ENCODE measurements around the gene FAM13A. TPM values are rescaled to one million over a fixed set of nuclear protein-coding genes. Genes with fewer than 3 reads are reported as not detected.
"Not testable (repeated sequence)": the region's sequence is repeated elsewhere in the genome, so short reads cannot be mapped to it uniquely, and the experiment has no call there.

Gene FAM13A
- total and polyA plus RNA-seq, 4 donors = 31.0 to 41.4 (median 35.8) TPM

- no peak for DNase-seq (ENCODE audit: low read depth in 4 of 6, low spot score in 6 of 6)
- no CpG with 5 or more reads among the region's 1 CpG for WGBS (ENCODE audit: insufficient coverage)
- H3K9me3 ChIP-seq (ENCODE audit: control insufficient read depth, insufficient read depth, low read length) = no peaks in the 10 kb centered on the region
- no peak overlapping the region for H3K4me3 ChIP-seq (ENCODE audit: low read depth, low read length)
- H3K36me3 ChIP-seq (ENCODE audit: control insufficient read depth, insufficient read depth, low read length) = peaks cover 3% of the 10 kb centered on the region
- H3K27me3 ChIP-seq (ENCODE audit: control insufficient read depth, insufficient read depth, low read length) = no peaks in the 10 kb centered on the region
- H3K27ac ChIP-seq (ENCODE audit: low read depth, low read length) = no peak overlapping the region
- no peaks in the 10 kb centered on the region for H3K4me1 ChIP-seq (ENCODE audit: control insufficient read depth, insufficient read depth, low read length)
These were observed 33.8 kb downstream of the FAM13A start for GRCh38 chr4:89023140-89023539.

GRCh38 chr4:89022426-89023128, 34.4 kb downstream of the FAM13A start:
- H3K4me1 ChIP-seq (ENCODE audit: control insufficient read depth, insufficient read depth, low read length) = no peaks in the 10 kb centered on the region
- no CpG with 5 or more reads among the region's 7 CpGs for WGBS (ENCODE audit: insufficient coverage)
- peaks cover 3% of the 10 kb centered on the region for H3K36me3 ChIP-seq (ENCODE audit: control insufficient read depth, insufficient read depth, low read length)

GRCh38 chr4:89021684-89022083, 35.3 kb downstream of the FAM13A start:
- DNase-seq (ENCODE audit: low read depth in 4 of 6, low spot score in 6 of 6) = no peak
- no peaks in the 10 kb centered on the region for H3K9me3 ChIP-seq (ENCODE audit: control insufficient read depth, insufficient read depth, low read length)
- 69% methylated on average over 2 of the region's 2 CpGs for WGBS (ENCODE audit: insufficient coverage)

More at GRCh38 chr4:89022426-89023128, 34.4 kb downstream of the FAM13A start:
- Histone ChIP-seq H3K27me3 (ENCODE audit: control insufficient read depth, insufficient read depth, low read length) (no peaks in the 10 kb centered on the region), H3K9me3 (ENCODE audit: control insufficient read depth, insufficient read depth, low read length) (no peaks in the 10 kb centered on the region), H3K4me3 (ENCODE audit: low read depth, low read length) (no peak overlapping the region), H3K27ac (ENCODE audit: low read depth, low read length) (no peak overlapping the region)
- no peak for DNase-seq (ENCODE audit: low read depth in 4 of 6, low spot score in 6 of 6)

DNA sequence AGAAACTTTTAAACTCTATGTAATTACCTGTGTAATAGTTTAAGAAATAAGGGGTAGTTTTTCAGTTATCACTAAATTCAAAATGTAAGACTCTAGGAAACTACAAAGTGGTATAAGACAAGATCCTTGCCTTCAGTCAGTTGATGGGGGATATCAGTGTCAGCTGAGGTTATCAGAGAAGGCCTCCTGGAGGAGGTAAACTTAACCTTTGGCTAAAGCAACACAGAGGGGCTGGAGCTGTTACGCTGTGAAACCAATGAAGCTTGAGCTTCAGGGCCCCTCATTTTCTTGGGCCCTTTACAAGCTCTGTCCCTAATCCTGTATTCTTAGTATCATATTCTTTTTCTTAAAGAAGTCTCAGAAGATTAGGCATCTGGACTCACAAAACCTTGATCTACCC, 35.9 kb downstream of the FAM13A start:
- peaks cover 3% of the 10 kb centered on the region for H3K36me3 ChIP-seq (ENCODE audit: control insufficient read depth, insufficient read depth, low read length)

More at GRCh38 chr4:89021684-89022083, 35.3 kb downstream of the FAM13A start:
- H3K27ac ChIP-seq (ENCODE audit: low read depth, low read length) = no peak overlapping the region
- no peaks in the 10 kb centered on the region for H3K4me1 ChIP-seq (ENCODE audit: control insufficient read depth, insufficient read depth, low read length)
- peaks cover 3% of the 10 kb centered on the region for H3K36me3 ChIP-seq (ENCODE audit: control insufficient read depth, insufficient read depth, low read length)
- no peak overlapping the region for H3K4me3 ChIP-seq (ENCODE audit: low read depth, low read length)
- no peaks in the 10 kb centered on the region for H3K27me3 ChIP-seq (ENCODE audit: control insufficient read depth, insufficient read depth, low read length)

DNA sequence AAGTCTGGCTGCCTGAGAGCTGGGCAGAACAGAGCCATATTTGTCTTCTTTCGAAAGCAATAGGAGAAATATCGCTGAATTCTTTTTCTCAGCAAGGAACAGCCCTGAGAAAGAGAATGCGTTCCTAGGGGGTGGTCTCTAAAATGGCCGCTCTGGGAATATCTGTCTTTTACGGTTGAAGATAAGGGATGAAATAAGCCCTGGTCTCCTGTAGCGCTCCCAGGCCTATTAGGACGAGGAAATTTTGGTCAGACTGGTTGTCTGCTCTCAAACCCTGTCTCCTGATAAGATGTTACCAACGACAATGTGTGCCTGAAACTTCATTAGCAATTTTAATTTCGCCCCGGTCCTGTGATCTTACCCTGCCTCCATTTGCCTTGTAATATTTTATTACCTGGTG, 42.1 kb downstream of the FAM13A start:
- not testable (repeated sequence) for H3K36me3 ChIP-seq (ENCODE audit: control insufficient read depth, insufficient read depth, low read length); H3K9me3 ChIP-seq (ENCODE audit: control insufficient read depth, insufficient read depth, low read length); H3K4me1 ChIP-seq (ENCODE audit: control insufficient read depth, insufficient read depth, low read length); H3K4me3 ChIP-seq (ENCODE audit: low read depth, low read length); H3K27me3 ChIP-seq (ENCODE audit: control insufficient read depth, insufficient read depth, low read length); H3K27ac ChIP-seq (ENCODE audit: low read depth, low read length); DNase-seq (ENCODE audit: low read depth in 4 of 6, low spot score in 6 of 6)
- WGBS (ENCODE audit: insufficient coverage) = 86% methylated on average over 8 of the region's 10 CpGs

More for the DNA sequence above, 35.9 kb downstream of the FAM13A start:
- DNase-seq (ENCODE audit: low read depth in 4 of 6, low spot score in 6 of 6) = no peak
- no peak overlapping the region for H3K27ac ChIP-seq (ENCODE audit: low read depth, low read length)
- no peaks in the 10 kb centered on the region for H3K4me1 ChIP-seq (ENCODE audit: control insufficient read depth, insufficient read depth, low read length)
- WGBS (ENCODE audit: insufficient coverage) = 100% methylated on average over 1 of the region's 1 CpG
- H3K27me3 ChIP-seq (ENCODE audit: control insufficient read depth, insufficient read depth, low read length) = no peaks in the 10 kb centered on the region
- H3K9me3 ChIP-seq (ENCODE audit: control insufficient read depth, insufficient read depth, low read length) = no peaks in the 10 kb centered on the region
- no peak overlapping the region for H3K4me3 ChIP-seq (ENCODE audit: low read depth, low read length)

DNA sequence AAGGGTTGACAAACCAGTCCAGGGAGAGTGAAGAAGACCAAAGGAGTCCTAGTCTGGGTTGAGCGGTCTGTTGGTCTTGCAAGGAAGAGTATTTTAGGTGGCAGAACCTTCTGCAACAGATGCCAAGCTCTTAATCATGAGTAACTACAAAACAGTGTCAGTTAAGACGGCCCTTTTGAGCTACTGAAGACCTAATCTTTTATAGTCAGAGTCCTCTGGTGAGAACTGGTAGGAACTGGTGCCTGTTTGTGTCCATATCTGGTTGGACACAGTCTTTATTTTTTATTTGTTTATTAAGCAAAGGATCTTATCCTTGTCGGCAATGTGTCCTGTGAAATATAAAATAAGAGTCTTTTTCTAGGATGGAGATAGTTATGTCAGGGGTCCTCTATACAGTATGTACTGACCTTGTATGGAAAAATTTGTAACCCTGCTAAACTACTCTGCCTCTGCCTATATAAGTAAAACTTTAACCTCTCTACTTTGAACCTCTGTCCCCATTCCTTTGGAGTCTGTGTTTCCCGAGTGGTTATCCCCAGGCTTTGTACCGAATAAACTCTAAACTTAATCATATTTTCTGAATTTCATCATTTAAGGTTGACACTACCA, 47.1 kb downstream of the FAM13A start:
- no peaks in the 10 kb centered on the region for H3K27me3 ChIP-seq (ENCODE audit: control insufficient read depth, insufficient read depth, low read length)
- no peak overlapping the region for H3K4me3 ChIP-seq (ENCODE audit: low read depth, low read length)
- WGBS (ENCODE audit: insufficient coverage) = 100% methylated on average over 1 of the region's 5 CpGs
- H3K36me3 ChIP-seq (ENCODE audit: control insufficient read depth, insufficient read depth, low read length) = no peaks in the 10 kb centered on the region
- H3K27ac ChIP-seq (ENCODE audit: low read depth, low read length) = no peak overlapping the region
- no peak for DNase-seq (ENCODE audit: low read depth in 4 of 6, low spot score in 6 of 6)
- H3K4me1 ChIP-seq (ENCODE audit: control insufficient read depth, insufficient read depth, low read length) = no peaks in the 10 kb centered on the region
- no peaks in the 10 kb centered on the region for H3K9me3 ChIP-seq (ENCODE audit: control insufficient read depth, insufficient read depth, low read length)

DNA sequence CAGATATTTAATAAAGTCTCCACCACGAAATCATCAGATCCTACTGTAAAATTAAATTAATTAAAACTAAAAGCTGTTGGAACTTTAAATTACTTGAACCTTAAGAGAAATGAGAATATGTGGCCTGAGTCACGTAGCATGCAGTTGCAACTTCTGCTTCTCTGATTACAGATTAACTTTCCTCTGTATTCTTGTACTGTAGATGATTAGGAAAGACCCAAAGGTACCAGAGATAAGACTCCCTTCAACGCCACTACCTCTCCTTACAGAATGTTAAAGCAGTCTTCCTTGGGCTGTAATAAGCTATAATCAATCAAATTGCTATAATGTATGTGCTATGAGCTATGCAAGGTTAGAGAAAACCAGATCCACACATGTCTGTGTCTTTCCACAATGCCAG, 47.9 kb downstream of the FAM13A start:
- no peak for DNase-seq (ENCODE audit: low read depth in 4 of 6, low spot score in 6 of 6)
- no peak overlapping the region for H3K4me3 ChIP-seq (ENCODE audit: low read depth, low read length)
- no CpG with 5 or more reads among the region's 3 CpGs for WGBS (ENCODE audit: insufficient coverage)

DNA sequence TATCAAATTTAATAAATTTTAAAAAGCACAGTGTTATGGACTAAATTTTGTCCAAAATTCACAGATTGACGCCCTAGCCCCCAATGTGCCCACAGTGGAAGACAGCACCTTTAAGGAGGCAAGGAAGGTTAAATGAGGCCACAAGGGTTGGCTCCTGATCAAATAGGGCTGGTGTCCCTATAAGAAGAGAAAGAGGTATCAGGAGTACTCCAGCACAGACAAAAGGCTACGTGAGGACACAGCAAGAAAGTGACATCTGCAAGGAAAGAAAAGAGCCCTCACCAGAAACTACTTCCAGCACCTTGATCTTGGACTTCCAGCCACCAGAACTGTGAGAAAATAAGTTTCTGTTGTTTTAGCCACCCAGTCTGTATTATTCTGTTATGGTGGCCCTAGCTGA, 48.8 kb downstream of the FAM13A start:
- no peak overlapping the region for H3K27ac ChIP-seq (ENCODE audit: low read depth, low read length)
- H3K9me3 ChIP-seq (ENCODE audit: control insufficient read depth, insufficient read depth, low read length) = no peaks in the 10 kb centered on the region
- no peaks in the 10 kb centered on the region for H3K36me3 ChIP-seq (ENCODE audit: control insufficient read depth, insufficient read depth, low read length)
- H3K4me3 ChIP-seq (ENCODE audit: low read depth, low read length) = no peak overlapping the region
- DNase-seq (ENCODE audit: low read depth in 4 of 6, low spot score in 6 of 6) = no peak
- H3K27me3 ChIP-seq (ENCODE audit: control insufficient read depth, insufficient read depth, low read length) = no peaks in the 10 kb centered on the region
- H3K4me1 ChIP-seq (ENCODE audit: control insufficient read depth, insufficient read depth, low read length) = no peaks in the 10 kb centered on the region
- WGBS (ENCODE audit: insufficient coverage) = 100% methylated on average over 1 of the region's 2 CpGs

More for the DNA sequence above, 47.9 kb downstream of the FAM13A start:
- Histone ChIP-seq H3K9me3 (ENCODE audit: control insufficient read depth, insufficient read depth, low read length) (no peaks in the 10 kb centered on the region), H3K27me3 (ENCODE audit: control insufficient read depth, insufficient read depth, low read length) (no peaks in the 10 kb centered on the region), H3K27ac (ENCODE audit: low read depth, low read length) (no peak overlapping the region), H3K36me3 (ENCODE audit: control insufficient read depth, insufficient read depth, low read length) (no peaks in the 10 kb centered on the region), H3K4me1 (ENCODE audit: control insufficient read depth, insufficient read depth, low read length) (no peaks in the 10 kb centered on the region)

DNA sequence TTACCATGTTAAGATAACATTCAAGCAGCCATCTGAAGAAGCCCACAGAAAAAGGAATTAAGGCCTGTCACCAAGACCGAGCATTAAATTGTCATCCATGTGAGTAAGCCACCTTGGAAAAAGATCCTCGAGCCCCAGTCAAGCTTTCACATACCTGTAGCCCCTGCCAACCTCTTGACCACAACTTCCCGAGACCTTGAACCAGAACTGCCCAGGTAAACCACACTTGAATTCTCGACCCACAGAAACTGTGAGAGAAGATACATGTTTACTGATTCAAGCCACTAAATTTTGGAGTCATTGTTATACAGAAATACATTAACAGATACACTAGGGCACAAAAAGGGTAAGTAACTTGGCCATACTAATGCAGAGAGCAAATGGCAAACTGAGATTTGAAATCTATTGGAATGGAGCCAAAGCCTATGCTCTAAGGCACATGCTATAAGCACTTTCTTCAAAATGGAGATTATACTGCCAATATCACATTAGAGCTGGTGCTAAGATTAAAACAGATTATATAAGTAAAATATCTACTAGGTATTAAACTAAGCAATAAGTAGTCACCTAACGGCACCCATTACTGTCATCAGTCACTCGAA, 49.5 kb downstream of the FAM13A start:
- H3K4me3 ChIP-seq (ENCODE audit: low read depth, low read length) = no peak overlapping the region
- H3K9me3 ChIP-seq (ENCODE audit: control insufficient read depth, insufficient read depth, low read length) = no peaks in the 10 kb centered on the region
- no peaks in the 10 kb centered on the region for H3K4me1 ChIP-seq (ENCODE audit: control insufficient read depth, insufficient read depth, low read length)
- H3K27ac ChIP-seq (ENCODE audit: low read depth, low read length) = no peak overlapping the region
- no peak for DNase-seq (ENCODE audit: low read depth in 4 of 6, low spot score in 6 of 6)
- WGBS (ENCODE audit: insufficient coverage) = 90% methylated on average over 2 of the region's 6 CpGs
- H3K36me3 ChIP-seq (ENCODE audit: control insufficient read depth, insufficient read depth, low read length) = no peaks in the 10 kb centered on the region
- no peaks in the 10 kb centered on the region for H3K27me3 ChIP-seq (ENCODE audit: control insufficient read depth, insufficient read depth, low read length)

GRCh38 chr4:89006307-89006706, 50.7 kb downstream of the FAM13A start:
- no peaks in the 10 kb centered on the region for H3K9me3 ChIP-seq (ENCODE audit: control insufficient read depth, insufficient read depth, low read length)
- no peaks in the 10 kb centered on the region for H3K27me3 ChIP-seq (ENCODE audit: control insufficient read depth, insufficient read depth, low read length)
- no peak overlapping the region for H3K27ac ChIP-seq (ENCODE audit: low read depth, low read length)
- no peaks in the 10 kb centered on the region for H3K4me1 ChIP-seq (ENCODE audit: control insufficient read depth, insufficient read depth, low read length)
- no peak overlapping the region for H3K4me3 ChIP-seq (ENCODE audit: low read depth, low read length)
- DNase-seq (ENCODE audit: low read depth in 4 of 6, low spot score in 6 of 6) = no peak
- 96% methylated on average over 4 of the region's 5 CpGs for WGBS (ENCODE audit: insufficient coverage)
- no peaks in the 10 kb centered on the region for H3K36me3 ChIP-seq (ENCODE audit: control insufficient read depth, insufficient read depth, low read length)

Measured in spinal cord (tissue), 10 donors.